ENCODE data around the gene FHOD3. TPM values are rescaled to one million over a fixed set of nuclear protein-coding genes. Genes with fewer than 3 reads are reported as not detected.

The FHOD3 gene
- total and polyA plus RNA-seq, 2 of the 13 experiments (the other 11 are each of a cell fraction or from before 2014, with no cell fraction given) = 0.07 TPM; not detected in 1

- no peak for FAIRE-seq
- no peak for DNase-seq (ENCODE audit: low spot score)
- intact Hi-C loops (cut with micrococcal nuclease; ENCODE audit: unreplicated experiment) = no loop called here
Measured at GRCh38 chr18:36325846-36326245, 28.3 kb downstream of the FHOD3 start.

More at GRCh38 chr18:36325846-36326245, 28.3 kb downstream of the FHOD3 start:
- Histone ChIP-seq H3K27me3 (ENCODE audit: control insufficient read depth in 1 of 2, insufficient read depth in 2 of 2, low read length in 2 of 2) (no peaks in the 10 kb centered on the region; a peak in 2 of 5 replicates), H3K27ac (ENCODE audit: extremely low read length, insufficient read depth, low read length) (no peak overlapping the region), H4K20me1 (ENCODE audit: insufficient read depth, low read length) (no peaks in the 10 kb centered on the region), H3K9ac (ENCODE audit: insufficient read depth, low read depth, low read length) (no peak overlapping the region), H2AFZ (ENCODE audit: low read length) (no peak overlapping the region), H3K4me2 (ENCODE audit: low read depth, low read length) (no peak overlapping the region), H3K4me3 (replicated peaks in 1 of 3; ENCODE audit: insufficient read depth in 1 of 3, low read depth in 2 of 3, low read length in 3 of 3) (no peak overlapping the region), H3K79me2 (ENCODE audit: insufficient read depth, low read length) (no peaks in the 10 kb centered on the region), H3K4me1 (ENCODE audit: insufficient read depth, low read length) (no peaks in the 10 kb centered on the region), H3K36me3 (replicated peaks in 1 of 2; ENCODE audit: control insufficient read depth in 1 of 2, insufficient read depth in 2 of 2, low read length in 2 of 2) (no peaks in the 10 kb centered on the region), H3K9me3 (ENCODE audit: low read length) (no peaks in the 10 kb centered on the region)
- WGBS (ENCODE audit: low lambda C conversion rate) = 0% methylated on average over 1 of the region's 1 CpG
- BruUV-seq (replicated peaks) = no TSS peak
- POLR2A ChIA-PET = no interaction called here
- TF ChIP-seq ZNF746 (CRISPR knock-in tag; IDR thresholded peaks at IDR 0.05) (no peak), NFE2L2 (IDR thresholded peaks at IDR 0.05; ENCODE audit: low read length) (no peak), ZIK1 (CRISPR knock-in tag; IDR thresholded peaks at IDR 0.05; ENCODE audit: borderline replicate concordance, low read depth) (no peak), ZNF446 (CRISPR knock-in tag; IDR thresholded peaks at IDR 0.05) (no peak), NRL (CRISPR knock-in tag; IDR thresholded peaks at IDR 0.05; ENCODE audit: borderline replicate concordance) (no peak), NFIB (CRISPR knock-in tag; IDR thresholded peaks at IDR 0.05; ENCODE audit: borderline replicate concordance) (no peak), RCOR2 (CRISPR knock-in tag; IDR thresholded peaks at IDR 0.05) (no peak), BCL6 (CRISPR knock-in tag; IDR thresholded peaks at IDR 0.05) (no peak), PRDM4 (CRISPR knock-in tag; IDR thresholded peaks at IDR 0.05; ENCODE audit: borderline replicate concordance) (no peak), HIC2 (CRISPR knock-in tag; IDR thresholded peaks at IDR 0.05; ENCODE audit: low read depth) (no peak), ZNF430 (CRISPR knock-in tag; IDR thresholded peaks at IDR 0.05) (no peak)
- no peak for ATAC-seq
- CTCF ChIA-PET (ENCODE audit: low intra/inter-chr PET ratio, low total read pairs) = no interaction called here
- in situ Hi-C loops (cut with HindIII; ENCODE audit: extremely low pct_ligation_motif_present, low pct_unique_long_range_greater_than_20kb) = no loop called here

All from HepG2 (cell line).